HG03439 (cell line): ENCODE measurements around the gene MAP1LC3A.
A peak's percentile ranks its signal among the peaks of the same experiment; 100 is the strongest.

Experiments used
- ATAC-seq: cut with Tn5 transposase; IDR thresholded peaks from one replicate; pipeline ENCODE4 v1.9.1; 2021; ENCODE audit warnings: mild to moderate bottlenecking, moderate library complexity; ENCODE audit not compliant: unreplicated experiment

MAP1LC3A gene

DNA sequence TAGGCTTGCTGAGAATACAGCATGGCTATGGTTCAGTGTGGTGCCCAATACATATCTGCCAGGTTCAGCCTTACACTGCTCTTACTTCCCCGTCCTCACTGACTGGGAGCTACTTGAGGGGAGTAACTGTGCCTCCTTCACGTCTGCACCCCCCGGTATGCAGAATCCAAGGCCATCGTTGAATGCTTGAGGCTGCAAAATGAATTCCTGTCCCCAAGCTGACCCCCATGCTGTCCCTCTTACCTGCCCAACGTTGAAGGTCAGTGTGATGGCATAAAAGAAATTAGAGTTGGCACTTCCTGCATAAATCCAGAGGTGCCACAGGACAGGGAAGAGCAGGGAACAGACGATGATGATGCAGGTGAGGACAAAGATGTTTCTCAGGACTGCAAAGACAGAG is 16.3 kb downstream of the MAP1LC3A start:
- no peak for ATAC-seq

DNA sequence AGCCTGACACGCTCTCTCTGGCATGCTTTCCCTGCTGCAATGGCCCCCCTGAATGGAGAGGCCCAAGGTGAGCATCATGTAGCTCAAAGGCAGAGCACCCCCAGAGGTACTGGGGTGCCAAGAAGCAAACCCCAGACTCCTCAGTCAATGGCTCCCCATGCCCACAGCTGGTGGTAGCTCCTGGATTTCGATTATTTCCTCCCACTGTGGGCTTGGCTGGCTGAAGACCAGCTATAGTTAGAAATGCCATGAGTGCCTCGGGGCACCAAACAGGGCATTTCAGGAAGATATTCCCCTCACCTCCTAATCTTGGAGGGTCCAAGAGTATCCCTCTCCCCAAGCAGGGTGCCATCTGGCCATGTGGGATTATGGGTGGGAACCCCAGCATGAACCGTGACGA is 16.8 kb downstream of the MAP1LC3A start:
- no peak for ATAC-seq

DNA sequence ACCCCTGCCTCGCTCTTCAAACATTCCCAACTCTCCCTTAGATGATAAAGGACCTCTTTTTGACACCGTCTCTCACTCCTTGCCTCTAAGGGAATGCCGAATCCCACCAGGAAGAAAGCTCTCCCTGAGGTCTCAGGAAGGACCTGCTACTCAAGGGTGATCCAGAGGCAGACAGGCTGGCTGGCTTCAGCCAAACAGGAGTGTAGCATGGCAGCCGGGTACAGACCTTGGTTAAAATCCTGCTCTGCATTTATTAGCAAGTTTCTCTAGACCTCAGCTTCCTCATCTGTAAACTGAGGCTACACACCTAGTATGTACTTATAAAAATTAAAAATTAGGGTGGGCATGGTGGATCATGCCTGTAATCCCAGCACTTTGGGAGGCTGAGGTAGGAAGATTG is 17.2 kb downstream of the MAP1LC3A start:
- ATAC-seq = no peak

DNA sequence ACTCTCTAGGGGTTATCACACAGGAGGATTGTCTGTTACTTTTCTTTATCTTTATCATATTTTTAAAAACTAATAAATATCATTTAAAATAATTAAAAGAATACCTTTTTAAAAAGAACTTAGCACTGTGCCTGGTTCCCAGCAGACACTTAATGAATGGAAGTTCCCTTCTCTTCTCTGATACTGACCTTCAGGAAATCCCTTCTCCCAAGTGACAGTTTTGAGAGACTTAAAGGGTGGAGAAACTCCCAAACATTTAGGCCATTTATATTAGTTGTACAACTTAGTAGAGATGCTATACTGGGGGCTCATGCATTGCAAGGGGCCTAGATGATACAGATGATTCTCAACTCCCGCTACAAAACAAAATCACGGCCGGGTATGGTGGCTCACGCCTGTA is 18.5 kb downstream of the MAP1LC3A start:
- no peak for ATAC-seq

DNA sequence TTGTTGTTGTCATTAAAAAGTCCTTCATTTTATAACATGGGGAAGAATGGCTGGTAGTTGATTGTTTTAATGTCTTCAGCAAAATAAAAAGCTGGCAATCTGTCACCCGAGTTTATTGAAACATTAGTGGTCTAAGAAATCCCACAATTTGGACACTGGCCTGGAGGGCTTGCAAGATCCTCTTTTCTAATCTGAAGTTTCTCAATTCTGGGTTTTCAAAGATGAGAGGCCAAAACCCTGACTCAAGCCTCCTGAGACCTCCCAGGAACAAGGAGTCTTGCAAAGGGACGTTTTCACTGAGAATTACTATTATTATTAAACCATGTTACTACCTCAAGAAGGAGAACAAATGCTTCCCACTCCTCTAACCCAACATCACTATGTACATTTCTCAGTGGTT is 19.5 kb downstream of the MAP1LC3A start:
- ATAC-seq = no peak

DNA sequence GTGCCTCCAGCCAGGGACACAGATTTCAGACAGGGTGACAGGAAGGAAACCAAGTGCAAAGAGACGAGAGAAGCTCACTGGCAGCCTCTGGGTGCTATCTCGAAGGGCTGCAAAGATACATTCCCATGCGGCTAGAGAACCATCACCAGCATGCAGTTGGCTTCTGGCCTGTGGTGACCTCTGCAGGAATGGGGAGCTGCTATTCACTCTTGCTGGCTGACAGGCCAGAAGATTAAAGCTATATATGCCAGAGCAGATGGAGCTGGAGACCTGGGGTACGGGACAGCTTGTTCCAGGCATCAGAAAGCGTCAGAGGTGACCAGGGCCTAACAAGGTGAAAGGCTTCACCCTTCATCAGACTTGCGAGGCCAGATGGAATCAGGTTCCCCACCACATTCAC is 20.0 kb downstream of the MAP1LC3A start:
- ATAC-seq = no peak

DNA sequence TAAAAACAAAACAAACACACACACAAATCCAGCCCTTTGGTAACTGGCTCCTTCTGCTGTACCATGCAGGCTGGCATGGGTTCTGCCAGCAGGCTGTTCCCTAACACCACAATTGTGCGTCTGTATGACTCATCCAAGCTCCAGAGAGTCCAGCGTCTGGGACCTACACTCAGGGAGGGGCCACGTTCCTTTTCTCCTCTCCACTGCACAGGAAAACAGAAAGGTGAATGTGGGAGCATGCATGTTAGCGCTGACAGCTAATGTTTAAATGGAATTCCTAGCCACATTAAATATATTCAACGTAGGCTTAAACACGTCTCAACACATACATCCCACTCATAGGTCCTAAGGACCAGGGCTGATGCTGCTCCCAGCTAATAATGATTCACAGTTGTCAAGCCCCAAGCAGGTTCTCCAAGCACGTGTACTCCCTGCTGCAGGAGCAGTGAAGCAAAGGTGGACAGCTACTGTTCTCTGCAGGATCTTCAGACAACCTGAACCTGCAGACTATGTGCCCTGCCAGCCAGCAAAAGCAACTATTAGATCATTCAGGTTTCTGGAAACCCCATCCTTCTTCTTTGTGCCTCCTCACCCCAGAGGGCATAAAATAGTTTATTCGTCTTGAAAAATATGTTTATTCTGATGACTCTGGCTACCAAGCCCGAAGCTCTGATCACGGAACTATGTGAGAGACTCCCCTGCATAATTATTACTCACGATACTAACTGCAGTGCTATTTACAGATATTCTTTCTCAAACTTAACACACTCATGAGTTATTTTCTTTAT is 20.9 kb downstream of the MAP1LC3A start:
- no peak for ATAC-seq

DNA sequence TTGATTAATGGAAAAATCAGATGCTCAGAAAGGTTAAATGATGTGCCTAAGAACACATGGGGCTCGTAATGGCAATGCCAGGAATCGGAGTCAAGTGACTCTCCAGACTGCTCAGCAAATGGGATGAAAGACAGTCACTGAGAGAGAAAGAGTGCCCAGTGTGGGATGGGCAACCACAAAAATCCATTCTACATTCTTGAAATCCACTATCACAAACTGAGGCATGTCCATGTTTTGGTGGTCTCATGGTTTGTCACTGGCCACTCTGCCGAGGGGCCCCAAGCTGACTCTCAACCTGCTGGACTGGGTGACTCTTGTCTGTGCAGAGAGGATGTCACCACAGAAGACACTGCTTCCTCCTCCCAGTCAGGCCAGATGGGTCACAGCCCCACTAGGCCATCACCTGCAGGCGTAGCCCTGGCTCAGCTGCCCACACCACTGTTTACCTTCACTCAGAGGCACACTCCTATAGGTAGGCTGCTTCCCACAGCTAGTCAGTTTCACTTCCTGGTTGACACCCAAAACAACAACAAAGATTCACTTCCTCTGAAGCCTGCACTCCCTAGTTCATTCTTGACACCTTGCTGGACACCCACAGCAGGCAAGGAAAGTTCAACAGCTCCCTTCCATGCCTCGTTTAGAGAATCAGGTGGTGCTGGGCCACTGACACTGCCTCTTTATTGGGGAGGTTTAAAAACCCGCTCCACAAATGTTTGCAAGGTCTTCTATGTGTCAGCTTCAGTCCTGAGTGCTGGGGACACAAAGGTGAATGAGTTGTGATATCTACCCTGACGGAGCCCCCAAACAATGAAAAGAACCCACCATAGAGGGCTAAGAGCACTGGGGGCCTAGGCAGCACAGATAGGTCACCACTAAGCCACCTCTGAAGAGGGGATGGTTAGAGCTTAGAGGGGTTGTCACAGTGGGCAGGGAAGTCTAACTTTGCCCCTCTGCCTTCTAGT is 21.7 kb downstream of the MAP1LC3A start:
- peak; percentile 45 for ATAC-seq

DNA sequence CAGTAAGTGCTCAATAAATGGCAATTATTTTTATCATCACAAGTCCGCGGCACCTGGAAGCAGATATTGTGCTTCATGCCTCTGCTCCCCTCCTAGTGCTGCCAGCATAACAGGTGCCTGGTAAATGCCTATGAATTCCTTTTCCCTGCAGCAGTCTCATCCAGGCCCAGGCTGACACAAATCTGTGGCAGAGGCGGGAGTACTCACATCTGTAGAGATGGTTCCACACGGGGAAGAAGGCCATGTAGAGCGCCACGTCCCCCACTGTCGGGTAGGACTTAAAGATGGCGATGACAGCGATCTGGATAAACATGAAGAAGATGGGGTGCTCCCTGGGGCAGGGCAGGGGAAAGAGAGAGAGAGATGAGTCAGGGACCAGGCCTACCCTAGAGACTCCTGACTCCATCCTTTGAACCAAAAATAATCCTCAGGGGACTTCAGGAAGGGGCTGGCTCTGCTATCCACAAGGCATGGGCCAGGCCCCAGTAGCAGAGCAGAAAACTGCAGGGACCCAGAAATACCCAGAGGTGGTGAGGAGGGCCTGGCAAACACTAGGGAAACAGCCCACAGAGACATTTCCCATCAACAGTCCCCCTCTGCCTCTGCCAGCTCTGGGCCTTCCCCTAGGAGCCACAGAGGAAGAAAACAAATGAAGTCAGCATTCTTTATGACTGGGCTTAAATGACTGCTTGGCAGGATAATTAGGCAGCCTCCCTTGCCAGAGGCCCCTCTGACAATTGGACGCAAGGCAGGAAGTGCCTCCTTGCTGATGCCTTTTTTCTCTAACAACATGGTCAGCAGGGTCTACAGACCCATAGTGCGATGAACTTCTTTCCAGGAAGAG is 23.0 kb downstream of the MAP1LC3A start:
- ATAC-seq = no peak

DNA sequence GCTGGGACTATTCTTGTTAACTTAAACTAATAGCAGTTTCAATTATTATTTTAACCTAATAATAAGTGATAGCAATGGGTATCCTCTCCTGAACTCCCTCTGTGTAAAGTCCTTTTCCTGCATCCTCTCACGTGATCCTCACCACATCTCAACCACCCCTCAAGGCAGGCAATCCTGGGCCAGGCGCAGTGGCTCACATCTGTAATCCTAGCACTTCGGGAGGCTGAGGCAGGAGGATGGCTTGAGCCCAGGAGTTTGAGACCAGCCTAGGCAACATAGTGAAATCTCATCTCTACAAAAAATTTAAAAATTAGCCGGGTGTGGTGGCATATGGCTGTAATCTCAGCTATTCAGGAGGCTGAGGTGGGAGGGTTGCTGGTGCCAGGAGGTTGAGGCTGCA is 23.7 kb downstream of the MAP1LC3A start:
- no peak for ATAC-seq

DNA sequence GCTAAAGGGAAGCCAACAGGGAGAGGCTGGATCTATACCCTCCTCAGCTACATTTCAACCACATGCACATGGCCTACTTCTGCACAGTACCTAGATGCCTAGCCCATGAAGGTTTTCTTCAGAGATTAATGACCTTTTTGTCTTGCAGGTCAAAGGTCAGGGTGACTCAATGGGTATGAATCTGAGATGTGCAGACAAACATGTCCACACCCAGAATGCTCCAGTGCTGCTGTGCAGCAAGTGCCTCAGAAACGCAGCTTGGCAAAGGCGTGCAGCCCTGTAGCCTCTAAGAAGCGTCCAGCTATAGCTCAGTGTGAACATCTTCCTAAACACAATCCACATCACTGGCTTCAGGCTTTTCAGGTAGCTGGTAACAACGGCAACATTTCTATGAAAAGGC is 24.4 kb downstream of the MAP1LC3A start:
- ATAC-seq = no peak

DNA sequence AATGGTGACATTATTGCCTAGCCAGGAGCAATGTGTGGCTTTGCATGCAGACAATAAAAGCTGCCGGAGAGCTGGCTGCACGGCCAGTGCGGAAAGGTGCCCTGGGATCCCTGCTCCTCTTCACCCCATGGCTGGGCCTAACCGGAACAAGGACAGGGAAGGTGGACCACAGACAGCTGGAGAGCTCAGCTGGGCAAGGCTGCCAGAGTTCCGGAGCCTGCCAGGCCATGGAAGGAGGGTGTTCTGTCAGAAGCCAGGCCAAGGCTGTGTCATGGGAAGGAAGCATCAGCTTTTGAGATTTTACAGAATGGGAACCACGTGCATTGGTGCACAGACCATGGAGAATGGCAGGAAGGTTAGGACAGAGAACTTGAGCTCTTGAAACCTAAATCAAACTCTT is 25.0 kb downstream of the MAP1LC3A start:
- ATAC-seq = no peak

DNA sequence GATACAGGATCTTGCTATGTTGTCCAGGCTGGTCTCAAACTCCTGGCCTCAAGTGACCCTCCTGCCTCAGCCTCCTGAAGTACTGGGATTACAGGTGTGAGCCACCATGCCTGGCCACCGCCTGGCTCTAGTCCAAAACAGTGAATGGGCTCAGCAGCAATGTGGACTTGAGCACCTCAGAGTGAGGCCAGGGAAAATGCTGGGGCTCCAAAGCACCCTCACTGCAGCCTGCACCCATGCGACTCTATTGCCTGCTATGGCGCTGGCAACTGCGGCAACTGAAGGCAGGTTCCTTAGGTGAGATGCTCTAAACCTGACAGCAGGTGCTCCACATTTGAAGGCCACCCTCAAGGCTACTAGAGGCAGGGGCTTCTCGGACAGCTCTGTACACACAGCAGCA is 26.5 kb downstream of the MAP1LC3A start:
- no peak for ATAC-seq

DNA sequence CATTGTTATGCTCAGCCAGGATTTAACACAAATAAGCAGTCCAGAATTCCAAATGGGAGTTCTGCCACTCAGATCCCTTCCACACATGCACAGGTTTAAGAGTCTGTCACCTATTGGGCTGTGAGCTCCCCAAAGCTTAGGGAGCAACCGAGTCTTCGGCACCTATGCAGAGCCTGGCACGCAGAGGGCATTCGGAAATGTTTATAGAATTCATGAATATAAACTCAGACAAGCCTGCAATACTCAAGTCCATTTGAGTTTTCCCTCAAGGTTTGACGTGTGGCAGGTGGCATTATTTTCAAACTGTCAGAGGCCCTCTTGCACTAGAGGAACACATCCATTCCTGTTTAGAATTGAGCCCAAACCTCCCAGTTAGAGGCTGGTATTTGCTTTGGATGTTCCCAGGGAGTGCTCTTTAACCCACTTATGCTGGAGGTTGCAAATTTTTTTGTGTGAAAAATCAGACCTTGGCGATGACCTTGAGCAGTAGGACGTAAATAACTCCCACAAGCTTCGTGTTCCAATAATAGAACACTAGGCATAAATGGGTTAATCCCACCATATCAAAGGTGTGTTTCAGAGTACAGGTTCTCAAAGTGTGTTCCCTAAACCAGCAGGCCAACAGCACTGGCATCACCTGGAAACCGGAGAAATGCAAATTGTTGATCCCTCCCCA is 28.1 kb downstream of the MAP1LC3A start:
- ATAC-seq = no peak

DNA sequence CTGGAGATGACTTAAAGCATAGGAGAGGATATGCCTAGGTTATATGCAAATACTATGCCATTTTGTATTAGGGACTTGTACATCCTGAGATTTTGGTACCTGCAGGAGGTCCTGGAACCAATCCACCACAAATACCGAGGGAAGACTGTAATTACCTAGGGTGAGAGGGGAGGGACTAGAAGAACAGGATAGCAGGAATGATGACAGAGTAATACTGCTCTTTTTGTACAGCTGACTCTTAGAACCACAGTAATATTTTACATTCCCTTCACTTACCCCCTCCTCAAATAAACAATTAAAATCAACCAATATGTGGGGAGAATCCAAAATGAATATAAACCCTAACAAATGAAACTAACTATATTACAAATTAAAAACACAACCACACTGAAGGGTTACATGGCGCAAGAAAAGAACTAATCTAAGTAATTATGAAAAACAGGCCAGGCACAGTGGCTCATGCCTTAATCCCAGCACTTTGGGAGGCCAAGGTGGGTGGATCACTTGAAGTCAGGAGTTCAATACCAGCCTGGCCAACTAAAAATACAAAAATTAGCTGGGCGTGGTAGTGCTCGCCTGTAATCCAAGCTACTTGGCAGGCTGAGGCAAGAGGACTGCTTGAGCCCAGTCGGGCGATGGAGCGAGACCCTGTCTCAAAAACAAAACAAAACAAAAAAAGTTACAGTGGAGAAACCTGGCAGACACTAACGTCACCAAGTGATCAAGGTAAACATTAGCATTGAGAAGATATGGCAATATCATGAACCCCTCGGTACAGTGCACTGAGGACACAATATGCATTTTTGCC is 37.1 kb downstream of the MAP1LC3A start:
- ATAC-seq = no peak

DNA sequence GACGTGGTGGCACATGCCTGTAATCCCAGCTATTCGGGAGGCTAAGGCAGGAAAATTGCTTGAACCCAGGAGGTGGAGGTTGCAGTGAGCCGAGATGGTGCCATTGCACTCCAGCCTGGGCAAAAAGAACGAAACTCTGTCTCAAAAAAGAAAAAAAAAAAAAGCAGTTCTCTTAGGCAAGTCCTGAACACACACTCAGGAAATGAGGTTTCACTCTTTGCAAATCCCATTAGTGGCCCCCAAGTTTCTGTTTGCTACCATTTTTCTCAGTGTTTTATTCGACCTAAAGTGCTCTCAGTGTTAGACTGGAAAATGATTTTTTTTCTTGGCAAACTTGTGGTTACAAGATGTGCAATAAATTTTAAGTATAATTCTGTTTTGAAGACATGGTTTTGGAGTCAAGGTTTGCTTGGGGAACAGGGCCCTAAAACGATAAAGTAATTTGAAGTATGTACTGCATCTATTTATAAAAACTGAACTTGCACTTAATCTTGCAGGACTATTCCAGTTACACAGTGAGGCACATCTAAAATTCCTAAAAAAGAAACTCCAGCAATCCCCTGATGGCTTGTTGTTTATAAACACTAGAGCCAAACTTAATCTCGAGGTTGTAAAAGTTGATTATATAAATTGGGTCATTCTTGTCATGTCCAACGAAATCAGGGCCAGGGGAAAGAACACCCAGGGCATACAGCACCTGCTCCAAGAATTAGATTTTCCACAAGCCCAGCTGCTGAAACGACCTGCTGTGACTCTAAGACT is 42.6 kb downstream of the MAP1LC3A start:
- no peak for ATAC-seq

DNA sequence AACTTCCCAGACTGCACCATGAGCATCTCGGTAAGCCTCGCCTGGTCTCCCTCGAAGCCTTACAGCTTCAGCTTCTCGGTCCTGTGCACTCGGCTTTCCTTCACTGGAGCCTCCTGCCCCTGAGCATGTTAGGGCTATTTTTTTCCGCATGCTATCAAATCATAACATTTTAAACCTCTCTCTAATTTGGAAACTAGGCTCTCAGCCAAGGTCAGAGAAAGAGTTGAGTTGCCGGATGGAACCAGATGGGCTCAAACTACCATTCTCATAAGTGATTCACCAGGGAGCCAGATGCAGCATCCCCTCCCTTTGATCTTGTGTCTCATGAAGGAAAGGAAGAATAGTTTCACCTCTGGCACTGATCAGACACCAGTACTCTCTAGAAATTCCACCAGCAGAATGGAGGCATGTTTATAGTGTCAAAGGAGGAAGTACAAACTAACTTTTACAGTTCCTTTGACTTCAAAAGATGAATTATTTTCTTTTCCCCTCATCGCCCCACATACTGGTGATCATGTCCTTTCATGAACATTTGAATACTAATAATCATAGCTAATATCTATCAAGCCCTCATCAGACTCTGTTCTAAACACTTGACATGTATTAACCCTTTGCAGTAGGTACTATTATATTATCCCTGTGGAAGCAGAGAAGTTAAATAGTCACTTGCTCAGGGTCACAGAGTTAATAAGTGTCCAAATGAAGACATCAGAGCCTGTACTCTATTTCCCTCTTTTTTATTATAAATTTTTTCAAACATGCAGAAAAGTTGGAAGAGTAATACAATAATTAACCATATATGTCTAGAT is 46.7 kb downstream of the MAP1LC3A start:
- no peak for ATAC-seq

DNA sequence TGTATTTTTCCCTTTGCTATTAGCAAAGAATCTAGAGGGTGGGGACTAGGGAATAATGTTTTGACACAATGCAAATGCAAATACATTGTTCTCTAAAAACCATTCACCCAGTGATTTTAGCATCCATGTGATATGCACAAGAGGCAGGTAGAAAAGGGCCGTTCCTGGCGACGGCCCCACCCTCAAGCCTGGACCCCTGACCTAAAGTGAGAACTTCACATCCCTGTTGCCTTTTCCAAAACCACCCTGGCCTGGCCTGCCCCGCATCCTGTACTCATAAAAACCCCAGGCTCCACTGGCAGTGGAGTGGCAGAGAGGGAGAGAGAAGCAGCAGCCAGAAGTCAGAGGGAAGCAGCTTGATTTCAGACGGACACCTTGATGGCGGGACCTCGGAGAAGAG is 48.5 kb downstream of the MAP1LC3A start:
- no peak for ATAC-seq
